H9 (cell line): Measurements from ENCODE around the gene METTL3. TPM values are rescaled to one million over a fixed set of nuclear protein-coding genes. Genes with fewer than 3 reads are reported as not detected.

Source experiments
- DNase-seq: peaks from one replicate; pipeline ENCODE4 v3.0.0-alpha.2; 2017
- H2AFZ ChIP-seq: one replicate; pipeline ENCODE4 v1.6.1; 2013; ENCODE audit warnings: mild to moderate bottlenecking, low read length, control low read depth, moderate library complexity
- H2AK5ac ChIP-seq: 2 replicates; pipeline ENCODE4 v1.6.1; 2013; ENCODE audit warnings: low read length, control low read depth, mixed read lengths; ENCODE audit not compliant: insufficient read length
- H2BK120ac ChIP-seq: one replicate; pipeline ENCODE4 v1.6.1; 2013; ENCODE audit warnings: low read depth, mild to moderate bottlenecking, low read length, control low read depth, inconsistent platforms; ENCODE audit not compliant: poor library complexity, severe bottlenecking
- H2BK12ac ChIP-seq: 2 replicates; pipeline ENCODE4 v1.6.1; 2013; ENCODE audit warnings: low read length, control low read depth, mixed read lengths, low read depth; ENCODE audit not compliant: insufficient read length
- H2BK15ac ChIP-seq: 2 replicates; pipeline ENCODE4 v1.6.1; 2013; ENCODE audit warnings: low read depth, low read length, control low read depth
- H2BK20ac ChIP-seq: one replicate; pipeline ENCODE4 v1.6.1; 2013; ENCODE audit warnings: low read depth, mild to moderate bottlenecking, low read length, control low read depth, inconsistent platforms; ENCODE audit not compliant: poor library complexity, severe bottlenecking
- H2BK5ac ChIP-seq: 2 replicates; pipeline ENCODE4 v1.6.1; 2013; ENCODE audit warnings: low read length, control low read depth, mixed read lengths; ENCODE audit not compliant: insufficient read length
- H3K14ac ChIP-seq: 2 replicates; pipeline ENCODE4 v1.6.1; 2013; ENCODE audit warnings: low read length, control low read depth; ENCODE audit not compliant: insufficient read depth
- H3K18ac ChIP-seq: 2 replicates; pipeline ENCODE4 v1.6.1; 2013; ENCODE audit warnings: low read depth, mild to moderate bottlenecking, mixed read lengths, low read length, control low read depth; ENCODE audit not compliant: insufficient read length
- H3K23ac ChIP-seq: 2 replicates; pipeline ENCODE4 v1.6.1; 2013; ENCODE audit warnings: low read length, control low read depth, mixed read lengths, low read depth; ENCODE audit not compliant: insufficient read length
- H3K23me2 ChIP-seq: 2 replicates; pipeline ENCODE4 v1.6.1; 2013; ENCODE audit warnings: low read depth, mild to moderate bottlenecking, mixed read lengths, low read length, control low read depth; ENCODE audit not compliant: insufficient read length, poor library complexity, severe bottlenecking
- H3K27ac ChIP-seq: 2 replicates; pipeline ENCODE4 v1.5.1; 2013; ENCODE audit warnings: low read length, control low read depth, mixed read lengths, low read depth; ENCODE audit not compliant: insufficient read length
- H3K27me3 ChIP-seq: 2 replicates; pipeline ENCODE4 v1.6.1; 2013; ENCODE audit warnings: low read length, control low read depth, inconsistent platforms; ENCODE audit not compliant: insufficient read depth
- H3K4ac ChIP-seq: 2 replicates; pipeline ENCODE4 v1.6.1; 2013; ENCODE audit warnings: low read depth, mild to moderate bottlenecking, control low read depth, inconsistent platforms, low read length, moderate library complexity
- H3K4me1 ChIP-seq: 2 replicates; pipeline ENCODE4 v1.6.1; 2013; ENCODE audit warnings: low read length, control low read depth, inconsistent platforms; ENCODE audit not compliant: insufficient read depth
- H3K4me2 ChIP-seq: 2 replicates; pipeline ENCODE4 v1.6.1; 2013; ENCODE audit warnings: low read length, control low read depth, mixed read lengths; ENCODE audit not compliant: insufficient read length, insufficient read depth
- H3K56ac ChIP-seq: 2 replicates; pipeline ENCODE4 v1.6.1; 2013; ENCODE audit warnings: low read depth, mild to moderate bottlenecking, mixed read lengths, low read length, control low read depth; ENCODE audit not compliant: insufficient read length
- H3K79me1 ChIP-seq: 2 replicates; pipeline ENCODE4 v1.6.1; 2013; ENCODE audit warnings: low read depth, mild to moderate bottlenecking, moderate library complexity, low read length, control low read depth, inconsistent platforms; ENCODE audit not compliant: insufficient read depth, poor library complexity, severe bottlenecking
- H3K79me2 ChIP-seq: 2 replicates; pipeline ENCODE4 v1.6.1; 2013; ENCODE audit warnings: low read length, control low read depth, inconsistent platforms; ENCODE audit not compliant: insufficient read depth
- H3K9ac ChIP-seq: 2 replicates; pipeline ENCODE4 v1.6.1; 2013; ENCODE audit warnings: low read length, control low read depth, mixed read lengths; ENCODE audit not compliant: insufficient read length; ENCODE audit errors: extremely low read depth
- H3K9me3 ChIP-seq: one replicate; pipeline ENCODE4 v1.6.1; 2013; ENCODE audit warnings: low read depth, low read length, inconsistent platforms; ENCODE audit not compliant: control insufficient read depth
- H3T11ph ChIP-seq: one replicate; pipeline ENCODE4 v1.6.1; 2013; ENCODE audit warnings: mild to moderate bottlenecking, low read length, control low read depth, inconsistent platforms
- H4K20me1 ChIP-seq: one replicate; pipeline ENCODE4 v1.6.1; 2013; ENCODE audit not compliant: control insufficient read depth, insufficient read length, insufficient read depth
- H4K5ac ChIP-seq: 2 replicates; pipeline ENCODE4 v1.6.1; 2013; ENCODE audit warnings: low read depth, mild to moderate bottlenecking, mixed read lengths, low read length, control low read depth; ENCODE audit not compliant: insufficient read length
- H4K8ac ChIP-seq: replicated peaks from 2 replicates; pipeline ENCODE4 v1.6.1; 2013; ENCODE audit warnings: low read length, control low read depth, mixed read lengths, low read depth; ENCODE audit not compliant: insufficient read length
- H4K91ac ChIP-seq: 2 replicates; pipeline ENCODE4 v1.6.1; 2013; ENCODE audit warnings: low read depth, mild to moderate bottlenecking, moderate library complexity, mixed read lengths, low read length, control low read depth; ENCODE audit not compliant: insufficient read length
- H3K27ac Mint-ChIP-seq, 3 experiments: 2 replicates in 2 of 3; 3 replicates in 1 of 3; pipeline ENCODE4 v1.8.0; 2020 to 2021; ENCODE audit warnings: mixed read lengths in 3 of 3, mild to moderate bottlenecking in 1 of 3, moderate library complexity in 1 of 3
- H3K27me3 Mint-ChIP-seq: 2 replicates; pipeline ENCODE4 v1.8.0; 2021; ENCODE audit warnings: low read depth, mild to moderate bottlenecking, moderate library complexity, mixed read lengths
- H3K36me3 Mint-ChIP-seq, 3 experiments: 2 replicates in 2 of 3; 3 replicates in 1 of 3; pipeline ENCODE4 v1.8.0; 2020 to 2021; ENCODE audit warnings: low read depth in 3 of 3, mixed read lengths in 3 of 3; ENCODE audit not compliant: insufficient read depth in 1 of 3
- H3K4me1 Mint-ChIP-seq, 2 experiments: 2 replicates each; pipeline ENCODE4 v1.8.0; 2020; ENCODE audit warnings: mixed read lengths in 2 of 2
- H3K4me3 Mint-ChIP-seq, 2 experiments: 2 replicates in 1 of 2; 3 replicates in 1 of 2; pipeline ENCODE4 v1.8.0; 2020 to 2021; ENCODE audit warnings: mild to moderate bottlenecking in 2 of 2, mixed read lengths in 2 of 2, moderate library complexity in 1 of 2
- H3K9me3 Mint-ChIP-seq, 2 experiments: 2 replicates in 1 of 2; 3 replicates in 1 of 2; pipeline ENCODE4 v1.8.0; 2020; ENCODE audit warnings: mild to moderate bottlenecking in 2 of 2, mixed read lengths in 2 of 2, moderate library complexity in 1 of 2
- WGBS: extraction: QIAGEN DNeasy Blood & Tissue Kit; methylation state at CpG from one replicate; pipeline ENCODE4 v1.1.7; 2013; ENCODE audit warnings: missing lambda C conversion rate, low lambda C conversion rate, mixed read lengths; ENCODE audit not compliant: insufficient read length; ENCODE audit errors: extremely low coverage; 5-methylcytosine and 5-hydroxymethylcytosine counted together
- total RNA-seq: library from RNA; stranded (reverse); gene quantifications from 2 replicates; pipeline ENCODE4 v1.2.1, GENCODE V29; 2021
- TF ChIP-seq, protein P1 (sequence below): fragments of 200-600 bp; sonication (generic); conservative IDR thresholded peaks from 3 replicates; pipeline ENCODE4 v1.8.0; 2021; ENCODE audit warnings: antibody characterized with exemption, mild to moderate bottlenecking

The METTL3 gene
- total RNA-seq, 1 experiment from 2014 or later = 84.1 TPM

DNA sequence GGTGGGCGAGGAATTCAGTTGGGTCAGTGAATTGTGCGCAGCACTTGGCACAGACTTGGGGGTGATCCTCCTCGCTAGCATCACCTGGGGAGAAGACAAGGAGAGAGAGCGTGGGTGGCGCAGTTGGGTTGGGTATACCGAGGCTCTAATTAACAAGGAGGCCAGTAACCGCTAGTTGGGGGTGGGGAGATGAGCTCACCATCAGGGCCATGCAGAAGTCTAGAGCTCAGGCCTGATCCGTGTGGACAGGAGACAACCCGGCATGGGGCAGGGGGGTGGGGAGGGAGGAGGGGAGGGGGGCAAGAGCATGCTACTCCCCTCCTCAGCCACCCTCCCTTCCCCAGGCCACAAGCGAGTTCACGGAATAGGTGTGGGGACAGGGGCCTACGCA, 14.4 kb upstream of the METTL3 start:
- Histone ChIP-seq H4K20me1 (no peaks in the 10 kb centered on the region), H4K91ac (no peak overlapping the region), H3K4me1 (peaks cover 18% of the 10 kb centered on the region; the same call in 1 of the 2 replicates), H3K4ac (no peak overlapping the region; the same call in 1 of the 2 replicates), H4K5ac (no peak overlapping the region), H3K27ac (no peak overlapping the region), H3T11ph (no peak overlapping the region), H3K18ac (no peak overlapping the region), H3K9ac (peak overlapping the region; percentile 82), H4K8ac (no peak overlapping the region), H3K23ac (no peak overlapping the region), H2BK120ac (no peak overlapping the region), H2BK12ac (no peak overlapping the region), H2BK15ac (no peak overlapping the region), H3K4me2 (peak overlapping the region; percentile 65), H2AFZ (no peak overlapping the region), H3K9me3 (no peaks in the 10 kb centered on the region), H3K14ac (peak overlapping the region; percentile 94; the same call in 1 of the 2 replicates), H2BK5ac (no peak overlapping the region), H3K79me1 (peaks cover 15% of the 10 kb centered on the region), H3K27me3 (no peaks in the 10 kb centered on the region), H2AK5ac (no peak overlapping the region), H2BK20ac (no peak overlapping the region), H3K79me2 (peaks cover 11% of the 10 kb centered on the region; the same call in 1 of the 2 replicates), H3K23me2 (peaks cover 8% of the 10 kb centered on the region), H3K56ac (no peak overlapping the region)
- TF ChIP-seq, protein P1, sequence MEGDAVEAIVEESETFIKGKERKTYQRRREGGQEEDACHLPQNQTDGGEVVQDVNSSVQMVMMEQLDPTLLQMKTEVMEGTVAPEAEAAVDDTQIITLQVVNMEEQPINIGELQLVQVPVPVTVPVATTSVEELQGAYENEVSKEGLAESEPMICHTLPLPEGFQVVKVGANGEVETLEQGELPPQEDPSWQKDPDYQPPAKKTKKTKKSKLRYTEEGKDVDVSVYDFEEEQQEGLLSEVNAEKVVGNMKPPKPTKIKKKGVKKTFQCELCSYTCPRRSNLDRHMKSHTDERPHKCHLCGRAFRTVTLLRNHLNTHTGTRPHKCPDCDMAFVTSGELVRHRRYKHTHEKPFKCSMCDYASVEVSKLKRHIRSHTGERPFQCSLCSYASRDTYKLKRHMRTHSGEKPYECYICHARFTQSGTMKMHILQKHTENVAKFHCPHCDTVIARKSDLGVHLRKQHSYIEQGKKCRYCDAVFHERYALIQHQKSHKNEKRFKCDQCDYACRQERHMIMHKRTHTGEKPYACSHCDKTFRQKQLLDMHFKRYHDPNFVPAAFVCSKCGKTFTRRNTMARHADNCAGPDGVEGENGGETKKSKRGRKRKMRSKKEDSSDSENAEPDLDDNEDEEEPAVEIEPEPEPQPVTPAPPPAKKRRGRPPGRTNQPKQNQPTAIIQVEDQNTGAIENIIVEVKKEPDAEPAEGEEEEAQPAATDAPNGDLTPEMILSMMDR = no peak
- Mint-ChIP-seq H3K9me3 (no peaks in the 10 kb centered on the region), H3K27ac (peak overlapping the region; percentile 97 to 100 (median 99)), H3K4me3 (peak overlapping the region; percentile 83 to 86), H3K4me1 (peaks cover 75 to 77% of the 10 kb centered on the region in 2 experiments), H3K36me3 (peaks cover 47 to 69% (median 54%) of the 10 kb centered on the region in 3 experiments), H3K27me3 (no peaks in the 10 kb centered on the region)
- no CpG with 5 or more reads among the region's 12 CpGs for WGBS
- no peak for DNase-seq
